Adrenal gland (tissue), 5 donors: ENCODE results near the gene EXOC6B.

Source experiments
- CTCF ChIP-seq, 6 experiments: fragments of 450-650 bp in 4 of 6; fragments of 200-600 bp in 2 of 6; sonication (generic) in 1 of 6; IDR thresholded peaks; 1 replicate in 5 of 6; 2 replicates in 1 of 6; pipeline versions ENCODE4 v1.5.1 to v1.8.0; 2016 to 2021; ENCODE audit warnings: antibody characterized with exemption in 6 of 6, mild to moderate bottlenecking in 2 of 6, moderate library complexity in 1 of 6
- POLR2A ChIP-seq, 2 donors: fragments of 450-650 bp; IDR thresholded peaks; one replicate each; pipeline ENCODE4 v1.6.1; 2017; ENCODE audit warnings: antibody characterized with exemption in 2 of 2, mild to moderate bottlenecking in 2 of 2, moderate library complexity in 1 of 2
- donor health status: DM: no; HTN: no; CAD: no.

DNA sequence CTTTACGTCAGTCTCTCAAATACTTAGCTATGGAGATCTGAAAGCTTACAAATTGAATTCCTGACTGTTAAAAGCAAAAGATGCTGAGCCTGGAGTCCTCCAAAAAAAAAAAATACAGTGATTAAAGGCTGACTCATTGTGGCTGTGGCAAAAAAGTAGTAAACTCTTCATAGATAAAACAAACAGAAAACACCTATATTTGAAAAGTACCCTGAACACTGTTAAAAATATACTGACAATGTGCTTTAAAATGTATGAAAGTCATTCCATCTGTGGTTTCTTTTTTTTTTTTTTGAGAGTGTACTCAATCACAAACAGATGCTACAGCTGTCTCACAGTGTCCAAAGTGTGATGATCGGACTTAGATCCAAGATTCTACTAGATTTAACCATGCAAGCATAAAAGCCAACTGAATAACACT, 410.6 kb downstream of the EXOC6B start:
- TF ChIP-seq POLR2A (IDR thresholded peaks at IDR 0.05): no peak
- no peak for TF ChIP-seq CTCF (IDR thresholded peaks at IDR 0.05)
